ENCODE data around the gene FAIM. TPM values are rescaled to one million over a fixed set of nuclear protein-coding genes. Genes with fewer than 3 reads are reported as not detected.

FAIM gene
- total and polyA plus RNA-seq, 7 donors = 2.1 to 3.5 (median 2.4) TPM

GRCh38 chr3:138670407-138670806 is 61.8 kb downstream of the FAIM start:
- peaks cover 0 to 8% of the 10 kb centered on the region in 2 donors for H3K36me3 ChIP-seq (ENCODE audit: insufficient read depth in 1 of 2, low read depth in 1 of 2)
- no peak for DNase-seq
- H3K4me1 ChIP-seq = no peaks in the 10 kb centered on the region
- intact Hi-C loops (cut with DNase I) = no loop called here
- H3K4me3 ChIP-seq = no peak overlapping the region
- no peak for TF ChIP-seq CTCF (IDR thresholded peaks at IDR 0.05)
- peaks cover 4% of the 10 kb centered on the region for H3K9me3 ChIP-seq
- H3K27me3 ChIP-seq (ENCODE audit: insufficient read depth in 3 of 3, low read length in 2 of 3) = no peaks in the 10 kb centered on the region
- no peak for ATAC-seq
- no peak overlapping the region for H3K27ac ChIP-seq

- Histone ChIP-seq H3K27ac (no peak overlapping the region), H3K27me3 (ENCODE audit: insufficient read depth in 3 of 3, low read length in 2 of 3) (no peaks in the 10 kb centered on the region), H3K4me1 (no peaks in the 10 kb centered on the region), H3K36me3 (ENCODE audit: insufficient read depth in 1 of 2, low read depth in 1 of 2) (peaks cover 0 to 11% of the 10 kb centered on the region in 2 donors), H3K4me3 (no peak overlapping the region), H3K9me3 (peaks cover 16% of the 10 kb centered on the region)
- DNase-seq (no peak), ATAC-seq (no peak)
- intact Hi-C loops (cut with DNase I) = no loop called here
- TF ChIP-seq CTCF (IDR thresholded peaks at IDR 0.05) = no peak
- 73 to 76% (median 73%) methylated on average over 4 of the region's 4 CpGs for WGBS, 3 donors
Measured at GRCh38 chr3:138673641-138674530, 65.3 kb downstream of the FAIM start.

GRCh38 chr3:138675393-138675792 is 66.8 kb downstream of the FAIM start:
- no peak for TF ChIP-seq CTCF (IDR thresholded peaks at IDR 0.05)
- H3K9me3 ChIP-seq = peaks cover 16% of the 10 kb centered on the region
- H3K4me1 ChIP-seq = no peaks in the 10 kb centered on the region
- peaks cover 0 to 23% of the 10 kb centered on the region in 2 donors for H3K36me3 ChIP-seq (ENCODE audit: insufficient read depth in 1 of 2, low read depth in 1 of 2)
- no peaks in the 10 kb centered on the region for H3K27me3 ChIP-seq (ENCODE audit: insufficient read depth in 3 of 3, low read length in 2 of 3)
- H3K27ac ChIP-seq = no peak overlapping the region
- H3K4me3 ChIP-seq = no peak overlapping the region
- DNase-seq (no peak), ATAC-seq (no peak)
- WGBS, 3 donors = 93 to 98% (median 98%) methylated on average over 1 of the region's 1 CpG
- intact Hi-C loops (cut with DNase I) = no loop called here

- no peak for TF ChIP-seq CTCF (IDR thresholded peaks at IDR 0.05)
- Histone ChIP-seq H3K4me3 (no peak overlapping the region), H3K4me1 (no peaks in the 10 kb centered on the region), H3K27ac (no peak overlapping the region), H3K36me3 (ENCODE audit: insufficient read depth in 1 of 2, low read depth in 1 of 2) (peaks cover 5 to 43% of the 10 kb centered on the region in 2 donors), H3K9me3 (peaks cover 16% of the 10 kb centered on the region), H3K27me3 (ENCODE audit: insufficient read depth in 3 of 3, low read length in 2 of 3) (no peaks in the 10 kb centered on the region)
- DNase-seq (no peak), ATAC-seq (no peak)
- 94 to 100% (median 97%) methylated on average over 1 of the region's 1 CpG for WGBS, 3 donors
- intact Hi-C loops (cut with DNase I) = no loop called here
Measured at GRCh38 chr3:138678086-138678485, 69.5 kb downstream of the FAIM start.
